SIG-M5 (cell line): ENCODE results near the gene UGGT1.

Experiments used
- DNase-seq: peaks from one replicate; lab custom pipeline; 2025; lab: John Stamatoyannopoulos, UW

Gene UGGT1

DNA sequence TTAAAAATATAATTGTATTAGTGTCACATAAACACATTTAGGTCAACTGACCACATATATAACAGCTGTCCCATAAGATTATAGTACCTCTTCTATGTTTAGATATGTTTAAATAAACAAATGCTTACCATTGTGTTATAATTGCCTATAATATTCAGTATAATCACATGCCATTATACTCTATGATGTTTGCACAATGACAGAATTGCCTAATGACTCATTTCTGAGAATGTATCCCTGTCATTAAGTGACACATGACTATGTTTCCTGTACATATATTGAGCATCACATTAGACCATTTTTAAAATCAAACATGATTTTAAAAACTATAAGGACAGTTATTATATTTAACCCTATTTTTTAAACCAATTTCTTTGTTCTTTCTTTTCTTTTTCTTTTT lies 137.9 kb downstream of the UGGT1 start:
- no peak for DNase-seq

DNA sequence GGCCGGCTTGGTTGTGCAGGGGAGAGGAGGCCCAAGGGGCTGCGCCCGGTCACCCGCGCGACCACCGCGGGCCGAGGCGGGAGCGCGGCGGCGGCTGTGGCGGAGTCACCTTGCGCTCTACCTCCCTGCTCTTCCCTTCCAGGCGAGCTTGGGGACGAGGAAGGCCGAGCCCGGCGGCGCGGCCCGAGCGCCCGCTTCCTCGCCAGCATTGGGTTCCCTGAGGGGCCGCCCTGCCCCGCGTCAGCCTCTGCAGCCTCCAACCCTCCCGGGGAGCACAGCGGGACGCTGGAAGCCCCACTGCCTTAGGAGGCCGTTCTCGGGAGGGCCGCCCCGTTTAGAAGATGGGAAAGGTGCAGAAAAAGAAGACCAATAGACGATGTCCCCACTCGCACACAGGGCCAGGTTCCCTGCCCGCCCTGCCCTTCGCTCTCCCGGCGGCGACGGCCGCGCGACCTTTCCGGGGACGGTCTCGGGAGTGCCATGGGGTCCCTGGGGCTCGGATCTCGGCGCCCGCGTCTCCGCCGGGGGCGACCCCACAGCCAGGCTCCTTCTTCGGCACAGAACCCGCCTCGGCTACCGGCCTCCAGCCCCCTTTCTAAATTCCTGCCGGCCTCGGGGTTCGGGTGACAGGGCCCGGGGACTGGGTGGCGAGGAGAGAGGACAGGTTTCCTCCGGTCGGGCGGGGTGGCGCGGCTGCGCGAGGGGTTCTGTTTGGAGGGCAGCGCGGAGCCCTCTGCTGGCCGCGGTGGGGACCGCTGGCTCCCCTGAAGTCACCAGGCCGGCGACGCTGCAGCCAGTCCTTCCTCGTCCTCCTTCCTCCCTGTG lies 142.2 kb downstream of the UGGT1 start:
- DNase-seq, result no peak

DNA sequence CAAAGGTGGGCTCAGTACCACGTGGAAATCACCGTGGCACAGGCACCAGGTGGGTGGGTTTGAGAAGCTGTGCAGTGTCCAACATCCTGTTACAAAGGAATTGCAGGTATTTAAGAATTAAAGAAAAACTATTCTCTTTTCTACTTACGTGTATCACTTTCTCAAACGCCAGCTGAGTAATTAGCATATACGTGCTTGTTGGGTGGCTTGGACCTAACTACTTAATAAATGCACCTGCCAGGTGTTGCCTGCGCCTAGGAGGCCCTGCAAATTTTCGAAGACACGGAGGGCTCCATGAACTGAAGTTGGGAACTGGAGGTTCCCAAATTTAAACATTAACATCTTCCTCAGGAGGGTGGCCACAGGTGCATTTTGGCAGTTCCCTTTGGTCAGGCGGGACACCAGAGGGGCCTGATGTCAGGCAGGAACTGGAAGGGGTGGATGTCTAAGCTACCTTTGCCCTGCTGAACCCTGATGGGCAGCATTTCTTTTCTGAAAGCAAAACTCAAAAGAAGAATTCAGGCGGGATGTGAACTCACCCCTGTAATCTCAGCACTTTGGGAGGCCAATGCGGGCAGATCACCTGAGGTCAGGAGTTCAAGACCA lies 142.9 kb downstream of the UGGT1 start:
- DNase-seq, result no peak

DNA sequence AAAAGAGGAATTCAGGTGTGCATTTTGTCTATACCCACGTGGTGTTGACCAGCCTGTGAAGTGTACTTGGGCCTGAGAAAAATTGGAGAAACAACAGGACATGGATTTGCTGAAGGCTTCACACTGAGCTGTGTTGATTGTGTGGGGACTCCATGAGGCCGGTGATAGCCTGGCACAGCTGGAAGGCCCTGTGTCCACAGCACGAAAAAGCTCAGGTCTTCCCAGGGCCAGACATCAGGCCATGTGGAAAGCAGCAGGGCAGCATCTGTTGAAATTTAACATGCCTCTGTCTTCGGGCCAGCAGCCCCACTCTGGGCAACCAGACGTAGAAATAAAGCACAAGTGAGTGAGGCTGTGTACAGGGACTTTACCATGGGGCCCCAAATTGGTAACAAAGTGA lies 143.6 kb downstream of the UGGT1 start:
- DNase-seq, result no peak

DNA sequence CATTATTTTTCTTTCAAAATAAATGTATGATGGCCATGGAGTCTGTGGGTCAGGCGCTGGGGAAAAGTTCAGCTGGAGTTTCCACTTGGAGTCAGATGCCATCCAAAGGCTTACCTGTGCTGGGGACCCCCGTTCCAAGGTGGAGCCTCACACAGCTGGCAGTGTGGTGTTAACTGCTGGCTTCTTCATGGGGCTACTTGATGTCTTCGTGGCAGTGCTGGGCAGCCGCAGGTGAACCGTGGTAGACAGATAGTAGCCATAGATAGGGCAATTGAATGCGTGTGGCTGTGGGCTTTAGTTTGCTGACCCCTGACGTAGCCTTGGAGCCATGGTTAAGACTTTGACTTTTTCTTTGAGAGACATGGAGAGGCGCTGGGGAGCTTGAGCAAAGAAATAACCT lies 144.6 kb downstream of the UGGT1 start:
- DNase-seq, result no peak

DNA sequence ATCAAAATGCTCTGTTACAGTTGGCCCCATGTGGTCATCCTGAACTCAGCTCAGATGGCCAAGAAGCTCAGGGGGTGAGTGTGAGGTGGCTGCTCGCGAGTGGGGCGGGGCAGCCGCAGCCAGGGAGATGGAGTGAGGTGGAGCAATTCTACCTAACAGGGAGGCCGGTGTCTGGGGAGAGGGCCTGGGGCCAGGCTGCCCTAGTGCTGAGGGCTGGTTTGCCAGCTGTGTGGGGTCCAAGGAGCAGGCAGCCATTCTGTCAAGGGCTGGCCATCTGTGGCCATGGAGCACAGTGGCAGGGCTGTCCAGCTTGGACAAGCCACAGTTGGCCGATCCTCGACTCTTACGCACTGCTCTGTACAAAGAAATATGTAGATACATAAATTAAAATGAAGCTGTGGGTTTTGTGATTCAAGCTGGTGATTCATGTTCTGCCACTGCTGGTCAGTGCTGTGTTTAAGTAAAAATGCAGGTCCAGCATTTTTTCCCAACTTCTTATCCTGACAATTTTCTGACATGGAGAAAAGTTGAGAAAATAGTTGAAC lies 145.6 kb downstream of the UGGT1 start:
- DNase-seq, result no peak

DNA sequence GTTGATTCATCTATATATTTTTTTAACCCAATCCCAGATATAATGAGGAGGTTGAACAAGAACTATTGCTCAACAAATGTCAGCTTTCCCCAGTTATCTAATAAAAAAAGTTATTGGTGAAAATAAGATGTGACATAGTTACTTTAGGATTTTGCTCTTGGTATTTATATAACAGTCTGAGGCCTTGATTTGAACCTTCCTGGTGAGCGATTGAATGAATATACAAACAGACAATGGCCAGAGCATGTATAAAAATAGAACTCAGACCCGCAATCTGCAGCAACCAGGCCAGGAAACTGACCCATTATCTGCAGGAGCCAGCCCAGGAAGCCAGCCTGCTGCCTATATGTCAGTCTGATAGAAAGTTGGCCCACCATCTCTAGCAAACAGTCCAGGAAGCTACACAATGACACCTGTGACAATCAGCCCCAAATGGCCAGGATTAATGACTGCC lies 146.1 kb downstream of the UGGT1 start:
- no peak for DNase-seq

DNA sequence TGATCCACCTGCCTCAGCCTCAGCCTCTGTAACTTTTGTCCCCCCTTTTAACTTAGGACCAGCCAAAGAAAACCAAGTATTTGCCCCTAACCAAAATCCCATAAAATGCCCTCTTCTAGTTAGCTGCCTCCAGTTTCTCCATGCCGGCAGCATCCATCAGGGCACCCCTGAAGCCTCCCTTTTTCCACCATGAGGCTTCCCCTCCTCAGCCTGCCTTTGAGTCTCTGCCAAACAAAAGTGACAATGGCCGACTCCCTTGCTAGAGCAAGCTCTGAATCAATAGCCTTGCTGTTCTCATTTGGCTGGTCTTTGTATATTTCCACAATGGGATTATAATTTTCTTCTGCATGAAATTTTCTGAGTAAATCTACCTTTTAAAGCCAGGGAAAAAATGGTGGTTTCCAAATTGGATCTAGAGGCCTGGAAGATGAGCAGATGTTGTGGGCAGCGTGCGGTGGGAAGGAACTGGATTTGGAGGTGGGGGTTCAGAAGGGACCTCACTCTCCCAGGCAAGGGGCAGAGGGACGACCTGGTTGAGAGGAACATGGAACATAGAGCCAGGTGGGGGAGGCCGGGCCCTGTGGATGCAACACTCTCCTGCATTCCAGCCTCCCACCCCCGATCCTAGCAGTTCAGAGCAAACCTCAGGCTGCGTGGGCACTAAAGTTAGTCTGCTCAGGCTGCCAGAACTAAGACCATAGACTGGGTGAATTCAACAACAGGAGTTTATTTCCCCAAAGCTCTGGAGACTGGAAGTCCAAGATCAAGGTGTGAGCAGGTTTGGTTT lies 147.1 kb downstream of the UGGT1 start:
- DNase-seq, result no peak

DNA sequence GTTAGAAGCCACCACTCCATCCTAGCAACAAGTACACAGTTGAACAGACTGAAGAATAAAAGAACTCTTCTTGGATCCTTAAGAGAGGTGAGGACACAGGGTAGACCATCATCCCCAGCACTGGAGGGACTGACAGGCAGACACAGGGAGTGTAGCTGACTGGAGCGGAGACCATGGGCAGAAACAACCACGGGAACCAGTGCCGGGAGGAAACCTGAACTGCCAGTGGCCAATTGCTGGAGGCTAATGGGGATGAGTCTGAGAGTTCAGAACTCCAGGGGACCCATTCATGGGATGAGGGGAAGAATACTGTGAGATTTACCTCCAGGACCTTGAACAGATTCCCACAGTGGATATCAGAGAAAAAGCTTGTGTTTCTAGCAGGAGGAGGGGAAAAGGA lies 150.9 kb downstream of the UGGT1 start:
- no peak for DNase-seq
